ENCODE measurements around the gene WASHC3.

Gene WASHC3

DNA sequence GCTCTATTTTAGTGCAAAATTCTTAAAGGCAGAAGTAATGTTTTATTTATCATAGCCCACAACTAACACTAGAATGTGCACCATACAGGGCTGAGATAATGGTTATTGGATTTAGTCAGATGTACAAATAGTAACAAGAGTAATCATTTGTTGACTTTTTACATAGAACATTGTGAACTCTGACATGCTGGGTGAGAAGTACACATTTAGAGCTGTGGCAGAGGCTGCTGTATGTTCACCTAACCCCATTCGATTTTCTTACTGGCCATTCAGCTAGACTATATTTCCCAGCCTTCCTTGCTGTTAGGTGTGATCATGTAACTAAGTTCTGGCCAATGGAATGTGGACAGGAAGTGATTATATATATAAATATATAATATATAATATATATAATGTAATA, 95.3 kb downstream of the WASHC3 start:
- no peak for DNase-seq

GRCh38 chr12:101963697-101964096, 98.1 kb downstream of the WASHC3 start:
- no peak for DNase-seq
